Melanocyte of skin (primary cell): ENCODE data around the gene CTNND2. TPM values are rescaled to one million over a fixed set of nuclear protein-coding genes. Genes with fewer than 3 reads are reported as not detected.

Experiments used
- small RNA-seq, 2 donors: library from RNA; depleted of rRNA; stranded (forward); fragments of <200 nt; gene quantifications; one replicate each; pipeline ENCODE3, GENCODE V24; 2012
- total RNA-seq, 2 donors: library from RNA; depleted of rRNA; stranded (reverse); fragments of >200 nt; gene quantifications; 2 replicates each; pipeline ENCODE4 v1.2.3, GENCODE V29; 2012

Gene CTNND2, protein sequence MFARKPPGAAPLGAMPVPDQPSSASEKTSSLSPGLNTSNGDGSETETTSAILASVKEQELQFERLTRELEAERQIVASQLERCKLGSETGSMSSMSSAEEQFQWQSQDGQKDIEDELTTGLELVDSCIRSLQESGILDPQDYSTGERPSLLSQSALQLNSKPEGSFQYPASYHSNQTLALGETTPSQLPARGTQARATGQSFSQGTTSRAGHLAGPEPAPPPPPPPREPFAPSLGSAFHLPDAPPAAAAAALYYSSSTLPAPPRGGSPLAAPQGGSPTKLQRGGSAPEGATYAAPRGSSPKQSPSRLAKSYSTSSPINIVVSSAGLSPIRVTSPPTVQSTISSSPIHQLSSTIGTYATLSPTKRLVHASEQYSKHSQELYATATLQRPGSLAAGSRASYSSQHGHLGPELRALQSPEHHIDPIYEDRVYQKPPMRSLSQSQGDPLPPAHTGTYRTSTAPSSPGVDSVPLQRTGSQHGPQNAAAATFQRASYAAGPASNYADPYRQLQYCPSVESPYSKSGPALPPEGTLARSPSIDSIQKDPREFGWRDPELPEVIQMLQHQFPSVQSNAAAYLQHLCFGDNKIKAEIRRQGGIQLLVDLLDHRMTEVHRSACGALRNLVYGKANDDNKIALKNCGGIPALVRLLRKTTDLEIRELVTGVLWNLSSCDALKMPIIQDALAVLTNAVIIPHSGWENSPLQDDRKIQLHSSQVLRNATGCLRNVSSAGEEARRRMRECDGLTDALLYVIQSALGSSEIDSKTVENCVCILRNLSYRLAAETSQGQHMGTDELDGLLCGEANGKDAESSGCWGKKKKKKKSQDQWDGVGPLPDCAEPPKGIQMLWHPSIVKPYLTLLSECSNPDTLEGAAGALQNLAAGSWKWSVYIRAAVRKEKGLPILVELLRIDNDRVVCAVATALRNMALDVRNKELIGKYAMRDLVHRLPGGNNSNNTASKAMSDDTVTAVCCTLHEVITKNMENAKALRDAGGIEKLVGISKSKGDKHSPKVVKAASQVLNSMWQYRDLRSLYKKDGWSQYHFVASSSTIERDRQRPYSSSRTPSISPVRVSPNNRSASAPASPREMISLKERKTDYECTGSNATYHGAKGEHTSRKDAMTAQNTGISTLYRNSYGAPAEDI (N-terminal part only)
- under 1 TPM in 1 of 2 donors, not detected in 1; under 0.01 TPM for total RNA-seq

DNA sequence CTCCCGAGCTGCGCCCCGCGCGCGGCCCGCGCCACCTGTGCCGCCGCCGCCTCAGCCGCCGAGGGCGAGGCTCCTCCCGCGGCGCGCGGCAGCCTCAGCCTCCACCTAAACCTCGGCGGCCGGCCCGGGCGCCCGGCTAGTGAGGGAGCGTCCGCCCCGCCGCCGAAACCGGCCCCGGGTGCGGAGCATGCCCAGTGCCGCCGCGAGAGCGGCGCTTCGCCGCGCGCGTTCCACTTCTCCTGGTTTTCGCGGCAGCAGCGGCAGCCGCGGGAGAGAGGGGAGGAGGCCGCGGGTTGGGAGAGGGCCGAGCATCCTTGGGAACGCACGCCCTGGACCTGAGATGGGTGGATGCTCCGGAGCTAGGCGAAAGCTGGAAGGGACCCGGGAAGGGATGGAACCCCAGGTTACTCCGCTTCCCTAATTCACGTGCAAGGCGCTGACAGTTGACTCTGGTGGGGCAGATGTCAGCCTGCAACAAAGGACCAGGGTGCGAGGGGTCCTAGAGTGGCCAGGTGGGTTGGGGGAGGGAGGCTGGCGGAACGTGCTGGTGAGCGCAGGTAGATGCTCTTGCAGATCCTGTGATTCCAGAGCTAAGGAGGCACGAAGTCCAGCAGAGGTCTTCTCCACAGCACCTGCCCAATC lies at the start of gene CTNND2:
Gene CTNND2, minus strand, starts transcription at position 182 of the 642 bp plus-strand sequence. CDS start 593 bp downstream, outside the sequence.

Small RNAs within 50 kb of the gene (small RNA-seq; reads per million reads assigned to genes)
- 0 reads per million in 2 donors for gene RNU6-429P
